IPS-20b (cell line): ENCODE measurements around the gene DHRS9.
A peak's percentile ranks its signal among the peaks of the same experiment; 100 is the strongest.

ENCODE experiments used
- H3K27ac ChIP-seq: one replicate; pipeline ENCODE4 v1.5.1; 2013; ENCODE audit warnings: low read length
- H3K27me3 ChIP-seq: 2 replicates; pipeline ENCODE4 v1.6.1; 2013; ENCODE audit warnings: mild to moderate bottlenecking, low read length, inconsistent platforms; ENCODE audit not compliant: insufficient read depth
- H3K36me3 ChIP-seq: 2 replicates; pipeline ENCODE4 v1.6.1; 2013; ENCODE audit warnings: low read depth, mild to moderate bottlenecking, inconsistent platforms, low read length, moderate library complexity; ENCODE audit not compliant: insufficient read depth
- H3K4me1 ChIP-seq: 2 replicates; pipeline ENCODE4 v1.6.1; 2013; ENCODE audit warnings: mild to moderate bottlenecking, control low read depth, inconsistent platforms, low read length, moderate library complexity; ENCODE audit not compliant: insufficient read depth
- H3K4me3 ChIP-seq: 2 replicates; pipeline ENCODE4 v1.5.1; 2013; ENCODE audit warnings: mild to moderate bottlenecking, low read length, inconsistent platforms
- H3K9ac ChIP-seq: 2 replicates; pipeline ENCODE4 v1.6.1; 2013; ENCODE audit warnings: low read depth, mild to moderate bottlenecking, inconsistent platforms, low read length, moderate library complexity
- H3K9me3 ChIP-seq: 2 replicates; pipeline ENCODE4 v1.6.1; 2013; ENCODE audit warnings: mild to moderate bottlenecking, low read depth, low read length, inconsistent platforms; ENCODE audit not compliant: insufficient read depth

Gene DHRS9

GRCh38 chr2:169106563-169107545, 37.5 kb downstream of the DHRS9 start:
- H3K4me1 ChIP-seq = peaks cover 5% of the 10 kb centered on the region; the same call in 1 of the 2 replicates
- H3K9me3 ChIP-seq = no peaks in the 10 kb centered on the region
- no peak overlapping the region for H3K9ac ChIP-seq
- H3K4me3 ChIP-seq = no peak overlapping the region
- H3K27me3 ChIP-seq = peaks cover 8% of the 10 kb centered on the region; the same call in 1 of the 2 replicates
- no peaks in the 10 kb centered on the region for H3K36me3 ChIP-seq
- H3K27ac ChIP-seq = no peak overlapping the region

- Histone ChIP-seq H3K9ac (no peak overlapping the region), H3K9me3 (no peaks in the 10 kb centered on the region), H3K27me3 (peaks cover 8% of the 10 kb centered on the region; the same call in 1 of the 2 replicates), H3K4me1 (peaks cover 5% of the 10 kb centered on the region; the same call in 1 of the 2 replicates), H3K27ac (no peak overlapping the region), H3K4me3 (no peak overlapping the region), H3K36me3 (no peaks in the 10 kb centered on the region)
Observed at GRCh38 chr2:169107645-169108044, 38.3 kb downstream of the DHRS9 start.

GRCh38 chr2:169108099-169108884, 38.9 kb downstream of the DHRS9 start:
- Histone ChIP-seq H3K4me1 (peaks cover 5% of the 10 kb centered on the region; the same call in 1 of the 2 replicates), H3K9me3 (no peaks in the 10 kb centered on the region), H3K36me3 (no peaks in the 10 kb centered on the region), H3K4me3 (no peak overlapping the region), H3K27me3 (peaks cover 8% of the 10 kb centered on the region; the same call in 1 of the 2 replicates), H3K9ac (no peak overlapping the region), H3K27ac (no peak overlapping the region)

- no peak overlapping the region for H3K27ac ChIP-seq
- H3K36me3 ChIP-seq = no peaks in the 10 kb centered on the region
- H3K4me1 ChIP-seq = peaks cover 5% of the 10 kb centered on the region; the same call in 1 of the 2 replicates
- no peak overlapping the region; the same call in 1 of the 2 replicates for H3K4me3 ChIP-seq
- peak overlapping the region; percentile 21; the same call in 1 of the 2 replicates for H3K9ac ChIP-seq
- H3K27me3 ChIP-seq = peaks cover 8% of the 10 kb centered on the region; the same call in 1 of the 2 replicates
- H3K9me3 ChIP-seq = no peaks in the 10 kb centered on the region
Observed at GRCh38 chr2:169109502-169110409, 40.4 kb downstream of the DHRS9 start.

- H3K9me3 ChIP-seq = no peaks in the 10 kb centered on the region
Observed at GRCh38 chr2:169110419-169110818, 41.1 kb downstream of the DHRS9 start.

GRCh38 chr2:169110916-169111315, 41.6 kb downstream of the DHRS9 start:
- Histone ChIP-seq H3K4me3 (no peak overlapping the region), H3K4me1 (peaks cover 5% of the 10 kb centered on the region; the same call in 1 of the 2 replicates), H3K36me3 (no peaks in the 10 kb centered on the region), H3K9me3 (no peaks in the 10 kb centered on the region), H3K9ac (no peak overlapping the region), H3K27ac (no peak overlapping the region), H3K27me3 (peaks cover 8% of the 10 kb centered on the region; the same call in 1 of the 2 replicates)

More at GRCh38 chr2:169110419-169110818, 41.1 kb downstream of the DHRS9 start:
- Histone ChIP-seq H3K9ac (no peak overlapping the region), H3K4me1 (peaks cover 5% of the 10 kb centered on the region; the same call in 1 of the 2 replicates), H3K36me3 (no peaks in the 10 kb centered on the region), H3K27me3 (peaks cover 8% of the 10 kb centered on the region; the same call in 1 of the 2 replicates), H3K27ac (no peak overlapping the region), H3K4me3 (no peak overlapping the region)

GRCh38 chr2:169112841-169113240, 43.5 kb downstream of the DHRS9 start:
- no peaks in the 10 kb centered on the region for H3K9me3 ChIP-seq
- H3K27ac ChIP-seq = no peak overlapping the region
- peaks cover 8% of the 10 kb centered on the region; the same call in 1 of the 2 replicates for H3K27me3 ChIP-seq
- no peak overlapping the region for H3K4me3 ChIP-seq
- no peaks in the 10 kb centered on the region for H3K36me3 ChIP-seq
- H3K4me1 ChIP-seq = peaks cover 5% of the 10 kb centered on the region; the same call in 1 of the 2 replicates
- H3K9ac ChIP-seq = no peak overlapping the region

- Histone ChIP-seq H3K9ac (no peak overlapping the region), H3K27me3 (peaks cover 8% of the 10 kb centered on the region; the same call in 1 of the 2 replicates), H3K27ac (no peak overlapping the region), H3K4me1 (peaks cover 5% of the 10 kb centered on the region; the same call in 1 of the 2 replicates), H3K9me3 (no peaks in the 10 kb centered on the region), H3K4me3 (no peak overlapping the region), H3K36me3 (no peaks in the 10 kb centered on the region)
Observed at GRCh38 chr2:169114056-169114455, 44.7 kb downstream of the DHRS9 start.

GRCh38 chr2:169116327-169116726, 47.0 kb downstream of the DHRS9 start:
- Histone ChIP-seq H3K27ac (no peak overlapping the region), H3K9me3 (no peaks in the 10 kb centered on the region), H3K36me3 (no peaks in the 10 kb centered on the region), H3K4me1 (peaks cover 6% of the 10 kb centered on the region), H3K27me3 (no peaks in the 10 kb centered on the region), H3K9ac (no peak overlapping the region), H3K4me3 (no peak overlapping the region)

- H3K4me1 ChIP-seq = peaks cover 6% of the 10 kb centered on the region
- H3K36me3 ChIP-seq = no peaks in the 10 kb centered on the region
- H3K27ac ChIP-seq = no peak overlapping the region
- no peaks in the 10 kb centered on the region for H3K27me3 ChIP-seq
- no peak overlapping the region for H3K4me3 ChIP-seq
- no peak overlapping the region for H3K9ac ChIP-seq
- no peaks in the 10 kb centered on the region for H3K9me3 ChIP-seq
Observed at GRCh38 chr2:169116993-169117392, 47.6 kb downstream of the DHRS9 start.
